HCT116 (cell line): ENCODE data around the gene RIMBP2. TPM values are rescaled to one million over a fixed set of nuclear protein-coding genes. Genes with fewer than 3 reads are reported as not detected.

Experiments
- ATAC-seq: fragments of 200-7000 bp; cut with Tn5 transposase; 2 replicates; pipeline ENCODE4 v1.9.1; 2020; ENCODE audit warnings: mild to moderate bottlenecking, moderate library complexity
- BruUV-seq: library from RNA; stranded (reverse); fragments of 400-500 nt; replicated peaks from 2 replicates; lab custom pipeline; 2021; lab: Mats Ljungman, UMichigan
- CTCF ChIA-PET: fragments of 300-600 bp; sonication (Branson Sonifier 250); formaldehyde crosslinking; loops from one replicate; lab custom pipeline; 2021; ENCODE audit warnings: antibody characterized with exemption; lab: Charles Lee
- POLR2A ChIA-PET: fragments of 300-600, 350-600 bp; sonication (Branson Sonifier 250); formaldehyde crosslinking; loops from one replicate; lab custom pipeline; 2021; ENCODE audit warnings: antibody characterized with exemption; lab: Charles Lee
- RAD21 ChIA-PET, 2 experiments: fragments of 300-600 bp; sonication (Branson Sonifier 250); formaldehyde crosslinking; loops; one replicate each; lab custom pipeline; 2023; ENCODE audit warnings: low total read pairs in 2 of 2; ENCODE audit not compliant: uncharacterized antibody in 2 of 2, unreplicated experiment in 2 of 2, low non-redundant PET in 1 of 2; lab: Charles Lee
- DNase-seq: peaks from one replicate; pipeline ENCODE4 v3.0.0-alpha.2; 2010; ENCODE audit warnings: low read depth, low spot score
- H2AFZ ChIP-seq: fragments of 200-600 bp; shearing (Covaris generic), sonication (generic); 2 replicates; pipeline ENCODE4 v1.6.1; 2017; ENCODE audit warnings: low read depth, mixed run types, mixed read lengths, antibody characterized with exemption, low read length; ENCODE audit not compliant: poor library complexity, severe bottlenecking
- H3K27ac ChIP-seq: 2 replicates; pipeline ENCODE4 v1.5.1; 2012; ENCODE audit warnings: low read depth, low read length
- H3K27me3 ChIP-seq: fragments of 200-600 bp; sonication (generic); 2 replicates; pipeline ENCODE4 v1.6.1; 2016; ENCODE audit warnings: mixed run types, low read length, mixed read lengths; ENCODE audit not compliant: insufficient read depth
- H3K36me3 ChIP-seq, 2 experiments: fragments of 200-500 bp in 1 of 2; fragments of 200-600 bp in 1 of 2; sonication (Bioruptor generic) in 1 of 2; sonication (generic) in 1 of 2; 2 replicates each; pipeline versions ENCODE4 v1.5.1 to v1.6.1; 2014 to 2016; ENCODE audit warnings: low read length in 2 of 2, inconsistent platforms in 1 of 2, mixed read lengths in 1 of 2, mixed run types in 1 of 2; ENCODE audit not compliant: insufficient read depth in 2 of 2, control insufficient read depth in 1 of 2
- H3K4me1 ChIP-seq, 2 experiments: fragments of 200-600 bp in 1 of 2; sonication (generic) in 1 of 2; 2 replicates each; pipeline versions ENCODE4 v1.5.1 to v1.6.1; 2012 to 2017; ENCODE audit warnings: low read length in 2 of 2, inconsistent platforms in 1 of 2, mild to moderate bottlenecking in 1 of 2, mixed read lengths in 1 of 2, mixed run types in 1 of 2, moderate library complexity in 1 of 2; ENCODE audit not compliant: insufficient read depth in 2 of 2, control insufficient read depth in 1 of 2
- H3K4me2 ChIP-seq: fragments of 200-600 bp; sonication (generic); 2 replicates; pipeline ENCODE4 v1.6.1; 2017; ENCODE audit warnings: mixed run types, low read length, mixed read lengths
- H3K4me3 ChIP-seq, 2 experiments: fragments of 200-600 bp in 1 of 2; sonication (generic) in 1 of 2; replicated peaks in 1 of 2; 2 replicates each; pipeline ENCODE4 v1.5.1; 2011 to 2016; ENCODE audit warnings: low read length in 2 of 2, control low read depth in 1 of 2, low read depth in 1 of 2, mild to moderate bottlenecking in 1 of 2, mixed read lengths in 1 of 2, mixed run types in 1 of 2
- H3K79me2 ChIP-seq: fragments of 200-600 bp; sonication (generic); 2 replicates; pipeline ENCODE4 v1.6.1; 2017; ENCODE audit warnings: mild to moderate bottlenecking, mixed run types, low read length, moderate library complexity, mixed read lengths; ENCODE audit not compliant: insufficient read depth
- H3K9ac ChIP-seq: fragments of 200-600 bp; sonication (generic); 2 replicates; pipeline ENCODE4 v1.6.1; 2016; ENCODE audit warnings: low read length, mixed read lengths
- H3K9me2 ChIP-seq: fragments of 200-600 bp; sonication (generic), shearing (Covaris generic); 2 replicates; pipeline ENCODE4 v1.6.1; 2017; ENCODE audit warnings: mixed run types, mild to moderate bottlenecking, moderate library complexity; ENCODE audit not compliant: insufficient read depth
- H3K9me3 ChIP-seq, 2 experiments: fragments of 200-500 bp in 1 of 2; fragments of 200-600 bp in 1 of 2; sonication (Bioruptor generic) in 1 of 2; sonication (generic) in 1 of 2; 2 replicates each; pipeline ENCODE4 v1.6.1; 2014 to 2017; ENCODE audit warnings: low read length in 2 of 2, mixed read lengths in 2 of 2, inconsistent platforms in 1 of 2, low read depth in 1 of 2, mild to moderate bottlenecking in 1 of 2, mixed run types in 1 of 2, moderate library complexity in 1 of 2; ENCODE audit not compliant: control insufficient read depth in 1 of 2, insufficient read depth in 1 of 2
- H4K20me1 ChIP-seq: fragments of 200-600 bp; sonication (generic), shearing (Covaris generic); 2 replicates; pipeline ENCODE4 v1.6.1; 2017; ENCODE audit warnings: mixed run types, mild to moderate bottlenecking, moderate library complexity; ENCODE audit not compliant: insufficient read depth
- CBX3 ChIP-seq: IDR thresholded peaks from 2 replicates; pipeline ENCODE4 v1.6.1; 2012; ENCODE audit warnings: low read depth
- CEBPB ChIP-seq: IDR thresholded peaks from 2 replicates; pipeline ENCODE4 v1.6.1; 2012; ENCODE audit warnings: low read depth
- EGR1 ChIP-seq: IDR thresholded peaks from 2 replicates; pipeline ENCODE4 v1.6.1; 2012; ENCODE audit warnings: low read depth
- ELF1 ChIP-seq: IDR thresholded peaks from 2 replicates; pipeline ENCODE4 v1.6.1; 2012; ENCODE audit warnings: low read depth, borderline replicate concordance
- EZH2 ChIP-seq: fragments of 200-600 bp; sonication (generic); IDR thresholded peaks from 2 replicates; pipeline ENCODE4 v1.6.1; 2017; ENCODE audit warnings: antibody characterized with exemption, mixed run types
- EZH2phosphoT487 ChIP-seq: fragments of 200-600 bp; IDR thresholded peaks from 2 replicates; pipeline ENCODE4 v1.6.1; 2018; ENCODE audit warnings: antibody characterized with exemption, borderline replicate concordance
- FOSL1 ChIP-seq: IDR thresholded peaks from 2 replicates; pipeline ENCODE4 v1.6.1; 2012; ENCODE audit warnings: low read depth
- JUND ChIP-seq: IDR thresholded peaks from 2 replicates; pipeline ENCODE4 v1.6.1; 2012
- POLR2A ChIP-seq: IDR thresholded peaks from 2 replicates; pipeline ENCODE4 v1.7.0; 2011; ENCODE audit warnings: borderline replicate concordance; ENCODE audit not compliant: insufficient read depth, insufficient read length; ENCODE audit errors: extremely low read depth
- POLR2AphosphoS5 ChIP-seq: IDR thresholded peaks from 2 replicates; pipeline ENCODE4 v1.6.1; 2011; ENCODE audit warnings: mild to moderate bottlenecking, low read depth, low read length, moderate library complexity
- RAD21 ChIP-seq: IDR thresholded peaks from 2 replicates; pipeline ENCODE4 v1.6.1; 2012; ENCODE audit warnings: low read depth, mild to moderate bottlenecking
- SIN3A ChIP-seq: IDR thresholded peaks from 2 replicates; pipeline ENCODE4 v1.6.1; 2012; ENCODE audit warnings: low read depth
- SP1 ChIP-seq: IDR thresholded peaks from 2 replicates; pipeline ENCODE4 v1.6.1; 2012; ENCODE audit warnings: low read depth
- TCF7L2 ChIP-seq: IDR thresholded peaks from 2 replicates; pipeline ENCODE4 v1.7.0; 2011; ENCODE audit warnings: borderline replicate concordance, inconsistent platforms; ENCODE audit not compliant: insufficient read depth, insufficient read length; ENCODE audit errors: extremely low read depth
- YY1 ChIP-seq: IDR thresholded peaks from 2 replicates; pipeline ENCODE4 v1.6.1; 2011; ENCODE audit warnings: low read length, low read depth, moderate library complexity, mild to moderate bottlenecking; ENCODE audit not compliant: insufficient replicate concordance; ENCODE audit errors: extremely low read depth
- ZFX ChIP-seq: fragments of 450-650 bp; IDR thresholded peaks from 2 replicates; pipeline ENCODE4 v1.6.1; 2017
- intact Hi-C: fragments of 100-400 bp; cut with micrococcal nuclease; formaldehyde crosslinking; loops from 2 replicates; pipeline ENCODE4 v1.10.0; 2022
- total RNA-seq: library from RNA; stranded (reverse); gene quantifications from one replicate; pipeline ENCODE4 v1.2.1, GENCODE V29; 2021; ENCODE audit not compliant: unreplicated experiment
- TF ChIP-seq, protein P1 (sequence below), 3 experiments: fragments of 200-600 bp in 1 of 3; sonication (generic) in 1 of 3; IDR thresholded peaks in 2 of 3; conservative IDR thresholded peaks in 1 of 3; 2 replicates each; pipeline ENCODE4 v1.5.1; 2012 to 2017; ENCODE audit warnings: low read depth in 2 of 3, low read length in 2 of 3, antibody characterized with exemption in 1 of 3, borderline replicate concordance in 1 of 3, control low read depth in 1 of 3, mild to moderate bottlenecking in 1 of 3, mixed read lengths in 1 of 3, mixed run types in 1 of 3, moderate library complexity in 1 of 3; ENCODE audit not compliant: insufficient read depth in 1 of 3
- TF ChIP-seq, protein P2 (sequence below): IDR thresholded peaks from 2 replicates; pipeline ENCODE4 v1.6.1; 2011; ENCODE audit warnings: mild to moderate bottlenecking, low read length, moderate library complexity; ENCODE audit not compliant: insufficient replicate concordance; ENCODE audit errors: extremely low read depth
- TF ChIP-seq, protein P3 (sequence below): IDR thresholded peaks from 2 replicates; pipeline ENCODE4 v1.6.1; 2012
- TF ChIP-seq, protein P4 (sequence below): IDR thresholded peaks from 2 replicates; pipeline ENCODE4 v1.6.1; 2012

The RIMBP2 gene
- total RNA-seq, 1 experiment from 2014 or later: not detected

DNA sequence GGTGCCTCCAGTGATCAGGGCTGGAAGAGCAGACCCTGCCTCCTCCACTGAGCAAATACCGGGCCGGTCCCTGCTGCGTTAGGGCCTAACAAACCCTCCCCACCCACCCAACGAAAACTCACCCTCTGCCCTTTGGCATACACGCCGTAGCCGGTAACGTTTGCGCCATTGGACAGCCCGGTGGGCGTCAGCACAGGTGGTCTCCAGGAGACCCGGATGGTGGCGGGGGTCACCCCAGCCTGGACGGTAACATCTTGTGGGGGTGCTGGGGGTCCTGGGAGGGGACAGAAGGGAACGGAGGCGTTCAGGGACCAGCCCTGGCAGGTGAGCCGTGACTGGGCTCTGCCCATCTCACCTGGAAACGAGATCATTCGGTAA lies 277.9 kb downstream of the RIMBP2 start:
- Histone ChIP-seq H3K4me2 (no peak overlapping the region), H3K36me3 (no peaks in the 10 kb centered on the region), H2AFZ (no peak overlapping the region), H3K27ac (no peak overlapping the region), H3K9me2 (no peaks in the 10 kb centered on the region), H3K79me2 (no peaks in the 10 kb centered on the region), H3K4me1 (no peaks in the 10 kb centered on the region), H3K27me3 (no peaks in the 10 kb centered on the region), H3K9ac (no peak overlapping the region), H3K4me3 (no peak overlapping the region), H3K9me3 (no peaks in the 10 kb centered on the region; a peak in 1 of 4 replicates), H4K20me1 (no peaks in the 10 kb centered on the region)
- ChIA-PET CTCF (no interaction called here), RAD21 (no interaction called here), POLR2A (no interaction called here)
- ATAC-seq (no peak), DNase-seq (no peak)
- TF ChIP-seq FOSL1: no peak
- no peak for TF ChIP-seq EZH2
- TF ChIP-seq YY1: no peak
- TF ChIP-seq CBX3: no peak
- TF ChIP-seq, protein P1, sequence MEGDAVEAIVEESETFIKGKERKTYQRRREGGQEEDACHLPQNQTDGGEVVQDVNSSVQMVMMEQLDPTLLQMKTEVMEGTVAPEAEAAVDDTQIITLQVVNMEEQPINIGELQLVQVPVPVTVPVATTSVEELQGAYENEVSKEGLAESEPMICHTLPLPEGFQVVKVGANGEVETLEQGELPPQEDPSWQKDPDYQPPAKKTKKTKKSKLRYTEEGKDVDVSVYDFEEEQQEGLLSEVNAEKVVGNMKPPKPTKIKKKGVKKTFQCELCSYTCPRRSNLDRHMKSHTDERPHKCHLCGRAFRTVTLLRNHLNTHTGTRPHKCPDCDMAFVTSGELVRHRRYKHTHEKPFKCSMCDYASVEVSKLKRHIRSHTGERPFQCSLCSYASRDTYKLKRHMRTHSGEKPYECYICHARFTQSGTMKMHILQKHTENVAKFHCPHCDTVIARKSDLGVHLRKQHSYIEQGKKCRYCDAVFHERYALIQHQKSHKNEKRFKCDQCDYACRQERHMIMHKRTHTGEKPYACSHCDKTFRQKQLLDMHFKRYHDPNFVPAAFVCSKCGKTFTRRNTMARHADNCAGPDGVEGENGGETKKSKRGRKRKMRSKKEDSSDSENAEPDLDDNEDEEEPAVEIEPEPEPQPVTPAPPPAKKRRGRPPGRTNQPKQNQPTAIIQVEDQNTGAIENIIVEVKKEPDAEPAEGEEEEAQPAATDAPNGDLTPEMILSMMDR (IDR thresholded peaks at IDR 0.05 in 2 of 3, conservative IDR thresholded peaks at IDR 0.05 in 1 of 3; ENCODE audit: borderline replicate concordance in 1 of 3, insufficient read depth in 1 of 3, low read depth in 2 of 3, low read length in 2 of 3): no peak
- TF ChIP-seq EZH2phosphoT487: no peak
- no peak for TF ChIP-seq POLR2AphosphoS5
- no peak for TF ChIP-seq SP1
- TF ChIP-seq SIN3A: no peak
- TF ChIP-seq TCF7L2: no peak
- no peak for TF ChIP-seq JUND
- TF ChIP-seq RAD21: no peak
- TF ChIP-seq, protein P2, sequence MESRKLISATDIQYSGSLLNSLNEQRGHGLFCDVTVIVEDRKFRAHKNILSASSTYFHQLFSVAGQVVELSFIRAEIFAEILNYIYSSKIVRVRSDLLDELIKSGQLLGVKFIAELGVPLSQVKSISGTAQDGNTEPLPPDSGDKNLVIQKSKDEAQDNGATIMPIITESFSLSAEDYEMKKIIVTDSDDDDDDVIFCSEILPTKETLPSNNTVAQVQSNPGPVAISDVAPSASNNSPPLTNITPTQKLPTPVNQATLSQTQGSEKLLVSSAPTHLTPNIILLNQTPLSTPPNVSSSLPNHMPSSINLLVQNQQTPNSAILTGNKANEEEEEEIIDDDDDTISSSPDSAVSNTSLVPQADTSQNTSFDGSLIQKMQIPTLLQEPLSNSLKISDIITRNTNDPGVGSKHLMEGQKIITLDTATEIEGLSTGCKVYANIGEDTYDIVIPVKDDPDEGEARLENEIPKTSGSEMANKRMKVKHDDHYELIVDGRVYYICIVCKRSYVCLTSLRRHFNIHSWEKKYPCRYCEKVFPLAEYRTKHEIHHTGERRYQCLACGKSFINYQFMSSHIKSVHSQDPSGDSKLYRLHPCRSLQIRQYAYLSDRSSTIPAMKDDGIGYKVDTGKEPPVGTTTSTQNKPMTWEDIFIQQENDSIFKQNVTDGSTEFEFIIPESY: no peak
- no peak for TF ChIP-seq CEBPB
- TF ChIP-seq POLR2A: no peak
- no peak for TF ChIP-seq ZFX
- TF ChIP-seq, protein P3, sequence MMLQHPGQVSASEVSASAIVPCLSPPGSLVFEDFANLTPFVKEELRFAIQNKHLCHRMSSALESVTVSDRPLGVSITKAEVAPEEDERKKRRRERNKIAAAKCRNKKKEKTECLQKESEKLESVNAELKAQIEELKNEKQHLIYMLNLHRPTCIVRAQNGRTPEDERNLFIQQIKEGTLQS: no peak
- TF ChIP-seq EGR1: no peak
- TF ChIP-seq, protein P4, sequence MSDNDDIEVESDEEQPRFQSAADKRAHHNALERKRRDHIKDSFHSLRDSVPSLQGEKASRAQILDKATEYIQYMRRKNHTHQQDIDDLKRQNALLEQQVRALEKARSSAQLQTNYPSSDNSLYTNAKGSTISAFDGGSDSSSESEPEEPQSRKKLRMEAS: no peak
- no peak for TF ChIP-seq ELF1
- no TSS peak for BruUV-seq
- intact Hi-C loops: no loop called here
